Effector CD4-positive, alpha-beta T cell (primary cell): ENCODE data around the gene ARPC1B.
"Not testable (repeated sequence)": the region's sequence is repeated elsewhere in the genome, so short reads cannot be mapped to it uniquely, and the experiment has no call there.

Experiments used
- DNase-seq: peaks from one replicate; pipeline ENCODE4 v3.0.0-alpha.2; 2020

ARPC1B gene

GRCh38 chr7:99368750-99369389, 5.7 kb upstream of the ARPC1B start:
- no peak for DNase-seq

- no peak for DNase-seq
Measured at GRCh38 chr7:99369767-99370391, 4.7 kb upstream of the ARPC1B start.

- DNase-seq = no peak
Measured at GRCh38 chr7:99371376-99371920, 3.1 kb upstream of the ARPC1B start.

GRCh38 chr7:99372275-99373090, 2.0 kb upstream of the ARPC1B start:
- DNase-seq = no peak

- DNase-seq = no peak
Measured at GRCh38 chr7:99373091-99374066, 1.2 kb upstream of the ARPC1B start.

- DNase-seq = peak; percentile 44
Measured at GRCh38 chr7:99375070-99375807, 709 bp downstream of the ARPC1B start.

GRCh38 chr7:99379043-99379577, 4.6 kb downstream of the ARPC1B start:
- DNase-seq = peak; percentile 64

GRCh38 chr7:99379693-99380031, 5.1 kb downstream of the ARPC1B start:
- DNase-seq = not testable (repeated sequence)

- DNase-seq = peak; percentile 16
Measured at GRCh38 chr7:99380032-99380822, 5.7 kb downstream of the ARPC1B start.

GRCh38 chr7:99380823-99381663, 6.5 kb downstream of the ARPC1B start:
- DNase-seq = peak; percentile 91

GRCh38 chr7:99381664-99382075, 7.1 kb downstream of the ARPC1B start:
- no peak for DNase-seq

GRCh38 chr7:99383203-99383602, 8.7 kb downstream of the ARPC1B start:
- no peak for DNase-seq

- DNase-seq = no peak
Measured at GRCh38 chr7:99383791-99384370, 9.4 kb downstream of the ARPC1B start.

- DNase-seq = no peak
Measured at GRCh38 chr7:99384523-99384922, 10.0 kb downstream of the ARPC1B start.

- DNase-seq = no peak
Measured at GRCh38 chr7:99385564-99385963, 11.0 kb downstream of the ARPC1B start.

- peak; percentile 32 for DNase-seq
Measured at GRCh38 chr7:99386584-99387238, 12.2 kb downstream of the ARPC1B start.

GRCh38 chr7:99387239-99387635, 12.7 kb downstream of the ARPC1B start:
- DNase-seq = not testable (repeated sequence)

GRCh38 chr7:99387912-99388311, 13.4 kb downstream of the ARPC1B start:
- DNase-seq = no peak

GRCh38 chr7:99389772-99390171, 15.2 kb downstream of the ARPC1B start:
- DNase-seq = no peak
